ENCODE results near the gene RPS15. TPM values are rescaled to one million over a fixed set of nuclear protein-coding genes. Genes with fewer than 3 reads are reported as not detected.
A peak's percentile ranks its signal among the peaks of the same experiment; 100 is the strongest.

RPS15 gene
- total RNA-seq, 2 experiments from 2014 or later, result 1,158 to 1,387 TPM

GRCh38 chr19:1468821-1469254, 30.6 kb downstream of the RPS15 start:
- no peak overlapping the region for H3K4me3 Mint-ChIP-seq
- ChIA-PET POLR2A (interaction anchor here (0.6 to 1.0 kb wide), 2 partner anchors 11 to 140 kb away, joined by 3 to 4 read pairs; no protein-coding TSS in a partner anchor), CTCF (interaction anchor here (0.9 to 1.8 kb wide), 4 partner anchors 9 to 25 kb away, joined by 3 to 4 read pairs (median 4); partner anchors contain the start of gene REEP6)
- no peaks in the 10 kb centered on the region for H3K9me3 Mint-ChIP-seq
- H3K27ac Mint-ChIP-seq, result no peak overlapping the region
- H3K36me3 Mint-ChIP-seq (ENCODE audit: low read depth), result no peaks in the 10 kb centered on the region
- peaks cover 13% of the 10 kb centered on the region for H3K4me1 Mint-ChIP-seq
- no peak for DNase-seq
- H3K27me3 Mint-ChIP-seq, result peaks cover 14% of the 10 kb centered on the region

GRCh38 chr19:1469255-1470054, 31.3 kb downstream of the RPS15 start:
- ChIA-PET POLR2A (interaction anchor here (0.6 to 1.0 kb wide), 2 partner anchors 12 to 141 kb away, joined by 3 to 4 read pairs; no protein-coding TSS in a partner anchor), CTCF (interaction anchor here (0.9 to 1.4 kb wide), 3 partner anchors 8 to 22 kb away, joined by 3 to 4 read pairs (median 3); partner anchors contain the start of gene REEP6)
- no peak overlapping the region for H3K27ac Mint-ChIP-seq
- no peak overlapping the region for H3K4me3 Mint-ChIP-seq
- no peaks in the 10 kb centered on the region for H3K36me3 Mint-ChIP-seq (ENCODE audit: low read depth)
- H3K9me3 Mint-ChIP-seq, result no peaks in the 10 kb centered on the region
- peaks cover 14% of the 10 kb centered on the region for H3K27me3 Mint-ChIP-seq
- peaks cover 13% of the 10 kb centered on the region for H3K4me1 Mint-ChIP-seq
- DNase-seq, result no peak

GRCh38 chr19:1470055-1470304, 31.8 kb downstream of the RPS15 start:
- peaks cover 13% of the 10 kb centered on the region for H3K4me1 Mint-ChIP-seq
- ChIA-PET POLR2A (no interaction called here), CTCF (no interaction called here)
- peak overlapping the region; percentile 44 for H3K4me3 Mint-ChIP-seq
- peaks cover 14% of the 10 kb centered on the region for H3K27me3 Mint-ChIP-seq
- no peaks in the 10 kb centered on the region for H3K9me3 Mint-ChIP-seq
- DNase-seq, result no peak
- no peaks in the 10 kb centered on the region for H3K36me3 Mint-ChIP-seq (ENCODE audit: low read depth)
- peak overlapping the region; percentile 68 for H3K27ac Mint-ChIP-seq

GRCh38 chr19:1470305-1471009, 32.3 kb downstream of the RPS15 start:
- CTCF ChIA-PET, result interaction anchor here (1.5 kb wide), 1 partner anchor 15 kb away, joined by 6 read pairs; no protein-coding TSS in a partner anchor
- POLR2A ChIA-PET, result no interaction called here
- Mint-ChIP-seq H3K27me3 (peaks cover 14% of the 10 kb centered on the region), H3K4me3 (peak overlapping the region; percentile 44), H3K9me3 (no peaks in the 10 kb centered on the region), H3K36me3 (ENCODE audit: low read depth) (no peaks in the 10 kb centered on the region), H3K4me1 (peaks cover 13% of the 10 kb centered on the region), H3K27ac (peak overlapping the region; percentile 68)
- DNase-seq, result peak; percentile 77

- no peak overlapping the region for H3K27ac Mint-ChIP-seq
- H3K4me1 Mint-ChIP-seq, result peaks cover 13% of the 10 kb centered on the region
- no peaks in the 10 kb centered on the region for H3K36me3 Mint-ChIP-seq (ENCODE audit: low read depth)
- H3K27me3 Mint-ChIP-seq, result peaks cover 14% of the 10 kb centered on the region
- H3K9me3 Mint-ChIP-seq, result no peaks in the 10 kb centered on the region
- peak overlapping the region; percentile 27 for H3K4me3 Mint-ChIP-seq
- POLR2A ChIA-PET, result no interaction called here
- DNase-seq, result no peak
- CTCF ChIA-PET, result interaction anchor here (1.3 to 1.5 kb wide), 3 partner anchors 13 to 20 kb away, joined by 3 to 6 read pairs (median 4); partner anchors contain the start of gene REEP6
Observed at GRCh38 chr19:1471010-1471514, 32.9 kb downstream of the RPS15 start.

DNA sequence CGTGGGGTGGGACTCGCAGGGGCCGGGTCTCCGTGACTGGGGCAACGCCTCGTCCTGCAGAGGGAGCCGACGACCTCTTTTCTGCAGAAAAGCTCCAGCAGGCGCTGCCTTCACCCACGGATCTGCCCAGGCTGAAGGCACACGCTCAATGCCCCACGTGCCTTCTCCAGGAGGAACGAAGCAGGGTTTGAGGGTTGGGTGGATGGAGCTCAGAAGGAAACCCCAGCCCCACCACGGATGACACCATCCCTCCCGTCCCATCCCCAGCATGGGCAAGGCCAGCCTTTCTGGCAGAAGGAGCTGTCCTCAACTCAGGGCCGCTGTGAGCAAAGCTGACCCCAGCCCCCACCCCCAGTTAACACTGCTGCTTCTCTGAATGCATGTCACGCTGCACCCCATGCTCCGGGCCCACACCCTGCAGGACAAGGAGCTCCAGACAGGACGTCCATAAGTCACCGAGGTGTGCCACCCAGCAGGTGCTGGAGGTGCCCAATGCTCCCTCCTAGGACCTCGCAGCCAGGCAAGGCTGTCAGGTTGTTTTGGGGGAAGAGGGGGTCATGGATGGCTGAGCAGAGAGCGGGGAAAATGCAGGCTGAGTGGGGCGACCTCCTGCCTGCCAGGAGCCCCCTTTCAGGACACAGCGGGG, 33.4 kb downstream of the RPS15 start:
- ChIA-PET POLR2A (no interaction called here), CTCF (interaction anchor here (1.3 to 1.7 kb wide), 4 partner anchors 13 to 275 kb away, joined by 3 to 6 read pairs (median 4); partner anchors contain the start of gene REEP6)
- Mint-ChIP-seq H3K27ac (no peak overlapping the region), H3K36me3 (ENCODE audit: low read depth) (no peaks in the 10 kb centered on the region), H3K27me3 (peaks cover 13% of the 10 kb centered on the region), H3K4me1 (peaks cover 15% of the 10 kb centered on the region), H3K9me3 (no peaks in the 10 kb centered on the region), H3K4me3 (peak overlapping the region; percentile 27)
- no peak for DNase-seq

DNA sequence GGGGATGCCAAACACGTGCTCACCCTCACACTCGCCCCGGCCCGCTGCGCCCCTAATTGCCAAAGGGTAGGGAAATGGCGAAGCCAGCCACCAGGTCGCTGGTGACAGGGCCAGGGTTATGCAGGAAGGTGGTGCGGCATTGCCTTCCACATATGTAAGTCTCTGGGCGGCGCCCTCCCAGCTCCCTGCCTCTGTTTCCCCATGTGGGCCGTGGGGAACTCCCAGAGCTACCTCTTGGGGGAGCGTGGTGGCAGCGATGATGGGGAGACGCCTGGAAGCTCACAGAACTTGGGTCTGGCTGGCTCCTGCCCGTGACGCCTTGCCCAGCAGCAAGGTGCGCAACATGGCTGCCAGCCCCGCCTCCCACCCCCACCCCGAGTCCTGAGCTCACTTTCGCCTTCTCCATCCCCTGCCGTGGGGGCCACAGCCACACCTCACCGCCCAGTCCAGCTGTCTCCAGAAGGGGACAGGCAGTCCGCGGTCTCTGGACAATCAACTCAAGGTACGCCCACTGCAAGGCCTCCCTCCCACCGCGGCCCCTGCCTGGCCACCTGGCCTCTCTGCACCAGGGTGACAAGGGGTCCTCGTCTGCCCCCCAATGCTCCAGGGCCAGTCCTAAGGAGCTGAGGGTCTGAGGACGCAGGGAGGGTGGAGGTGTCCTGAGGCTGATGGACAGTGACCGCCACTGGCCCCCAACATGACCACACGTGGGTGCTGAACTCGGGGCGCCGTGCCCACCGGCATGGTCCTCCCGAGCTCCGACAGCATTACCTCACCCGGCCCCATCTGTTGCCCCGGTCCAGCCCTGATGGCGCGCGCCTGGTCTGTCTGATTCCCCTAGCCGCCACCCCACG, 34.3 kb downstream of the RPS15 start:
- no peak overlapping the region for H3K27ac Mint-ChIP-seq
- no peak for DNase-seq
- H3K27me3 Mint-ChIP-seq, result peaks cover 12% of the 10 kb centered on the region
- H3K9me3 Mint-ChIP-seq, result no peaks in the 10 kb centered on the region
- CTCF ChIA-PET, result interaction anchor here (1.3 to 1.7 kb wide), 3 partner anchors 14 to 274 kb away, joined by 3 to 4 read pairs (median 3); partner anchors contain the start of gene REEP6
- POLR2A ChIA-PET, result no interaction called here
- H3K36me3 Mint-ChIP-seq (ENCODE audit: low read depth), result no peaks in the 10 kb centered on the region
- no peak overlapping the region for H3K4me3 Mint-ChIP-seq
- H3K4me1 Mint-ChIP-seq, result peaks cover 19% of the 10 kb centered on the region

DNA sequence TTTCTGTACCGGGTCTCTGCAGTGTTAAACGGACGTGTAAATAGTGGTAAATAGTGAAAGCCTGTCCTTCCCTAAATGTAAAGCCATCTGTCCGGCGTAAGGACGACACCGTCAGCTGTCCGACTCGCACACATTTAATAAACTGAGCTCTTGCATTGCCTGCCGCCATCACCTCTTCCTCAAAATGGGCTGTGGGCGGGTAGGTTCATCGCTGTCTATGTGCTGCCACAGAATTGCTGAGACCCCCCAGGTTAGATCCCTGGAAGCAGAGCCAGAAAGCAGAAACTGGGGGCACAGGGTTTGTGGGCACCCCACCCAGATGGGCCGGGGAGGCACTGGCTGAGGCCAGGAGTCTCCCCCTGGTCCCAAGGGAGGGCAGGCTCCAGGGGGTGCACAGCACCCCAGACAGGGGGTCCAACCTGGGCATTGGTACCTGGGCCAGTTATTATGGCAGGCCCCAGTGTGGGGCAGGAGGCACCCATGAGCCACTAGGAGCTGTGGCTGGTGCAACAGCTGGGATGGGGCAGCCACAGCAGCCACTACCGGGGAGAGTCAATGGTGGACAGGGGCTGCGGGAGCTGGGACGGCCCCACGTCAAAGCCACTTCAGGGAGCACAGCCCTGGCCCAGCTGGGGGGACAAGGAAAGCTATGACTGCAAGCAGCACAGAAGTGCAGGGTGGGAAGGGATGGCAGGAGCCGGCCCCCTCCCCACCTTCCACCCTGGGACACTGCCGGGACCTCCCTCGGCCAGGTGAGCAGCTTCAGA, 35.1 kb downstream of the RPS15 start:
- Mint-ChIP-seq H3K9me3 (no peaks in the 10 kb centered on the region), H3K4me1 (peaks cover 26% of the 10 kb centered on the region), H3K27ac (no peak overlapping the region), H3K27me3 (peaks cover 12% of the 10 kb centered on the region), H3K4me3 (no peak overlapping the region), H3K36me3 (ENCODE audit: low read depth) (no peaks in the 10 kb centered on the region)
- POLR2A ChIA-PET, result no interaction called here
- no peak for DNase-seq
- CTCF ChIA-PET, result interaction anchor here (0.8 to 1.7 kb wide), 2 partner anchors 17 to 273 kb away, joined by 3 read pairs; no protein-coding TSS in a partner anchor

DNA sequence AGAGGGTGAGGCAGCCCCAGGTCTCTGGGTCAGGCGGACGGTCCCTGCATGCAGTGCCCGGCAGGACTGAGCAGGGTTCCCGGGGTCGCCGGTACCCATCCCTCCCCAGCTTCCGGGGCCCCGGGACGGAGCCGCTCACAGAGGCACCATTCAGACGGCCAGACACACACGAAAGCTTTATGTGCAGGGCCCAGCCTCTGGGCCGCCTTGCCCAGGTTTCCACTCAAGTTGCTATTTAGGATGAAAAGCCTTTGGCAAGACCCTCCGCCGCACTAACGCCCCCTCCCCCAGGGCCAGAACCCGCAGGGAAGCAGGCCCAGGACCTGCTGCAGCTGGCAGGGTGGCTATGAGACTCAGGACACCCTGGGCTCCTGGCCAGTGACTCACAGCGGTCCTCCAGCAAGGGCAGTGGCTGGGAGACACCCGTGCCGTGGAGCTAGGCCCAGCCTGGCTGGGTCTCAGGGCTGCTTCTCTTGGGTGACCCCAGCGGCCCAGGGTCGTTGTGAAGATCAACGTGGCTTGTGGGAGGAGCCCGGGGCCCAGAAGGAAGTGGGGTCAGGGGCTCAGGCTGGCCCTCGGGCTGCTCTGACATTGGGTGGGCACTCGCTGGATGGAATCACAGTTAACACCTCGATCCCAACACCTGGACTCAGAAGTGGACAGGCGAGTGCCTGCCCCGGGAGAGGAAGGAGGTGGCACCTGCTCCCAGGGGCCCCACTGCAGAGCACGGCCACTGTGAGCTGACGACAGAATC, 36.0 kb downstream of the RPS15 start:
- POLR2A ChIA-PET, result no interaction called here
- H3K27ac Mint-ChIP-seq, result no peak overlapping the region
- no peaks in the 10 kb centered on the region for H3K9me3 Mint-ChIP-seq
- H3K4me3 Mint-ChIP-seq, result no peak overlapping the region
- no peak for DNase-seq
- H3K36me3 Mint-ChIP-seq (ENCODE audit: low read depth), result peaks cover 3% of the 10 kb centered on the region
- CTCF ChIA-PET, result interaction anchor here (0.8 to 0.9 kb wide), 2 partner anchors 18 to 30 kb away, joined by 3 read pairs; no protein-coding TSS in a partner anchor
- H3K4me1 Mint-ChIP-seq, result peaks cover 29% of the 10 kb centered on the region
- peaks cover 10% of the 10 kb centered on the region for H3K27me3 Mint-ChIP-seq

DNA sequence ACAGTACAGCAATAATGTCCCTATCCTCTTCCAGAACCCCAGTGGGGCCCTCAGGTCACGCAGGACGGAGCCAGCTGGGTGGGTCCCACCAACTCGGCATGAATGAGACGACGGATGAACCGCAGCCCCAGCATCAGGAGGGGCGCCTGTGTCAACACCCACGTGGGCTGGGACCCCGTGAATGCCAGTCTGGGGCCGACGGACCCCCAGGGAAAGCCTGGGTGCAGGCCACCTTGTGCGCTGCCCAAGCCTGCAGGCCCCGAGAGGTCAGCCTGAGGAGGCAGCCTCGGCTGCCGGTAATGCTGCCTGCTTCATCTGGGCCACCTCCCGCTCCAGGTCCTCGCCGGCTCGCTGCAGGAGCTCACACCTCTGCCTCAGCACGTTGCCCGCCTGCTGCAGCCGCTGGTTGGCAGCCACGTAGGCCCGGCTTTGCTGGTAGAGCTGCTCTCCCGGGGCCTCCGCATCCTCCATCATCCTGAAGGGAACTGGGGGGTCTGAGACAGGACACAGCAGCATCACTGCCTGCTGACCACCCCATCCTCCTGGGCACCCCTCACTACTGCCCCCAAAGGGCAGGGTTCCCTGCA, 36.7 kb downstream of the RPS15 start:
- DNase-seq, result no peak
- peaks cover 3% of the 10 kb centered on the region for H3K36me3 Mint-ChIP-seq (ENCODE audit: low read depth)
- CTCF ChIA-PET, result interaction anchor here (0.9 kb wide), 2 partner anchors 31 to 198 kb away, joined by 3 read pairs; no protein-coding TSS in a partner anchor
- peaks cover 34% of the 10 kb centered on the region for H3K4me1 Mint-ChIP-seq
- POLR2A ChIA-PET, result no interaction called here
- peaks cover 10% of the 10 kb centered on the region for H3K27me3 Mint-ChIP-seq
- H3K4me3 Mint-ChIP-seq, result no peak overlapping the region
- no peak overlapping the region for H3K27ac Mint-ChIP-seq
- no peaks in the 10 kb centered on the region for H3K9me3 Mint-ChIP-seq

Data from activated CD4-positive, alpha-beta T cell treated with anti-CD3 and anti-CD28 coated beads, Interleukin-2, amount 10 ng/mL, durations not matched to agents 7 days and 5 days (primary cell).